Islet of Langerhans (tissue), 1 donor: ENCODE results near the gene BLOC1S6.

Source experiments
- FAIRE-seq: peaks from one replicate; lab custom pipeline; 2011; peaks lifted over from hg19 to GRCh38; lab: Jason Lieb, UNC

The BLOC1S6 gene, protein sequence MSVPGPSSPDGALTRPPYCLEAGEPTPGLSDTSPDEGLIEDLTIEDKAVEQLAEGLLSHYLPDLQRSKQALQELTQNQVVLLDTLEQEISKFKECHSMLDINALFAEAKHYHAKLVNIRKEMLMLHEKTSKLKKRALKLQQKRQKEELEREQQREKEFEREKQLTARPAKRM

DNA sequence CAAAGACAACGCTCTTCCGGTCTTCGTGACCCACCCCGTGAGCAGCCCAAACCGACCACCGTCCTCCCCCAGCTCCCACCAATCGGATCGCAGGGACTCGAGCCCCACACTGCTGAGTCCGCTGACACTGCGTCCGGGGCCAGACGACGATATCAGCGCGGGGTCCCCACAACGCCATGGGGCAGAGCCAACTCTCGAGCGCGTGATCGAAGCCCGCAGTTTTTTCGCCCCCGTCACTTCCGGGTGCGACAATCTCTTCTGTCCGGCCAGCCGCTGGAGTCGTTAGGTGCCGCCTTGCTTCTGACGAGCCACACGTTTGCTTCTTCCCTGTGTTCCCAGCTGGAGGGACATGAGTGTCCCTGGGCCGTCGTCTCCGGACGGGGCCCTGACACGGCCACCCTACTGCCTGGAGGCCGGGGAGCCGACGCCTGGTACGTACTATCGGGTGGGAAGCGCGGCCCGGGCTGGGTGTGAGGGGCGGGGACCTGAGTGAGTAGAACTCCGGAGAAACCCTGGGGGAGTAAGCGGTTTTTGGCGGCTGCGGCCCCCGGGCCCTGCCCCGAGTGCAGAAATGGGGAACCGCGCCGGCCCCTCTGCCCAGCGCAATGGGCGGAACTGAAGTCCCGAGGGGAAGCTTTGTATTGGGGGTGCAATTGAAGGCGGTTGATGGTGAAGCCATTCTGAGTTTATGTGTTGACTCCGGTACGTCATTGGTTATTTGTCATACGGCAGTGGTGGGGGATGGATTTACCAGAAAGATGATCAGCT lies at the start of gene BLOC1S6:
Gene BLOC1S6 (plus strand): TSS at position 285 of the 768 bp plus-strand sequence. CDS start 65 bp downstream, at position 350.
- FAIRE-seq: peak; percentile 36

GRCh38 chr15:45539680-45540079 lies 47.5 kb upstream of the BLOC1S6 start:
- no peak for FAIRE-seq

GRCh38 chr15:45540531-45540930 lies 46.6 kb upstream of the BLOC1S6 start:
- FAIRE-seq: no peak

DNA sequence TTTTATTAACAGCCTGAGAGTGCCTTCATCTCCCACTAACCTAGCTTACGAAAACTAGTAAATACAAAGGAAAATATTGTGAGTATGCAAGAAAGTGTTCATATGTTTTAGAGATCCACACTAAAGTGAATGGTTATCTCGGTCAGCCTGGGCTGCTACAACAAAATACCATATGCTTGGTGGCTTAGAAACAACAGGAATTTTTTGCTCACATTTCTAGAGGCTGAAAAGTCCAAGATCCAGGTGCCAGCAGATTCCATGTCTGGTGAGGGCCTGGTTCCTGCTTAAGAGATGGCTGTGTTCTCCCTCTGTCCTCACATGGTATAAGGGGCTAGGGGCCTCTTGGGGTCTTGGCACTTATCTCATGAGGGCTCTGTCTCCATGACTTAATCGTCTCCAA lies 44.1 kb upstream of the BLOC1S6 start:
- no peak for FAIRE-seq

- no peak for FAIRE-seq
Observed at GRCh38 chr15:45544266-45545023, 42.7 kb upstream of the BLOC1S6 start.

DNA sequence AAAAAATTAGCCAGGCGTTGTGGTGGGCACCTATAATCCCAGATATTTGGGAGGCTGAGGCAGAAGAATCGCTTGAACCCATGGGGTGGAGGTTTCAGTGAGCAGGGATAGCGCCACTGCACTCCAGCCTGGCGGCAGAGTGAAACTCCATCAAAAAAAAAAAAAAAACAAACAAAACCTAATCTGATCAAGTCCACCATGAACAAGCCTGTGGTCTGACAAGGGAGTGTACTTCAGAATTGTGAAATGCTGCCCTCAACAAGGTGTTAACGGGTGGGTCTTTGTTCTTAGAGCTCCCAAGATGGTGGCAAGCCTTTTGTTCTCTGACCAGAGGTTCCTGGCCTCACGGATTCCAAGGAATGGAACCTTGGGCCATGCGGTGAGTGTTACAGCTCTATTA lies 40.4 kb upstream of the BLOC1S6 start:
- no peak for FAIRE-seq

DNA sequence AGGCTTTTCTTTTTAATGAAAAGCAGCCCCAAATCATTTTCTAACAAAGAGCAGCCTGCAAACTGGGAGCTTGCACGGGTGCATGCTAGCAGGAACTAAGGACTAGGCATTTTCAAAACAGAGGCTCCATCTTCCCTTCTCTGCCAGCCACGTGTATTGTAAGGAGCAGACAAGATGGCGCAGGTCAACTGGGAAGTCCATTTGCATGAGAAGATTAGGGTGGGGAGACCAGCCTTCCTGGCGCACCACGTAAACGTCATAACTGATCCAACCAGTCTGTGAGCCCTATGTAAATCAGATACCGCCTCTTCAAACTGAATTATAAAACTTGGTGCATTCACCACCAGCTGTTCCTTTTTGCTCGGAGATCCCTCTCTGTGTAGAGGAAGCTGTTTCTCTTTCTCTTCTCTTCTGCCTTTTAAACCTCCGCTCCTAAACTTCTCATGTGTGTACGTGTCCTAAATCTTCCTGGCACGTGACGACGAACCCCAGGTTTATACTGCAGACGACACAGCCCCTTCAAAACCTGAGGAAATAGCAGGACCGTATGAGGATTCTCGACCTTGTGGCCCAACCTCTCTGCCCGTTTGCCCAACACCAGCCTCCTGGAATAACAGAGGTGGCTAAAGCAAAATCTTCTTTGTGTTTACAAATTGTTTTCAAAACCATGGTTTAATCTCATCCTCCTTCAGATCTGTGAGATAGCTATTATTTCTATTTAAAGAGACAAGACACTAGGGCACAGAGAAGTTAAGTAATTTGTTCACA lies 38.2 kb upstream of the BLOC1S6 start:
- no peak for FAIRE-seq

GRCh38 chr15:45549541-45550220 lies 37.5 kb upstream of the BLOC1S6 start:
- FAIRE-seq: no peak

DNA sequence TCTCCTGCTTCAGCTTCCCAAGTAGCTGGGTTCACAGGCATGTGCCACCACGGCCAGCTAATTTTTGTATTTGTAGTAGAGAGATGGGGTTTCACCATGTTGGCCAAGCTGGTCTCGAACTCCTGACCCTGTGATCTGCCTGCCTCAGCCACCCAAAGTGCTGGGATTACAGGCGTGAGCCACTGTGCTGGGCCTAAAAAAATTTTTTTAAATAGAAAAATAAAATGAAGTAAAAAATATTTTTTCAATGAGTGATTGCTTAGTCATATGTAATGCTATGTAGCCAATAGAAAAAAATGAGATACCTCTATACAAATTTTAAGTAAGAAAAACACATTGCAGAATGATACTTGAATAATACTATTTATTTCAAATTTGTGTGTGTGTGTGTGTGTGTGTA lies 36.7 kb upstream of the BLOC1S6 start:
- no peak for FAIRE-seq

DNA sequence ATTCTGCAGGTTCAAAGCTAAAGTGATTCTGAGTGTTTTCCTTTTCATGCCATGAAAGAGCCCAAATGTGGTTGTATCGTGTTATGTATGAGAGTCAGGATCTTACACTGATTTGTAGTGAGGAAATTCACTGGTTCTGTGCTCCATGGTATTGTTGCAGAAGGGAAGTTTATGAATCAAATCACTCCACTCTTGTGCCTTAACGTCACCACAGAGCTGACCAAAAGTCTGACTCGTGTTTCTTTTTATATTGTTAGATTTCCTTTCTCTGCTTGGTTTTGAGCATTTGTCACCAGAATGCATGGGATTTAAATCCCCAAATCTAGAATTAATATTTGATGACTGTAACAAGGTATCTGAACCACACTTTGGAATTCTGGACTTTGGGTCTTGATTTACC lies 35.5 kb upstream of the BLOC1S6 start:
- no peak for FAIRE-seq

DNA sequence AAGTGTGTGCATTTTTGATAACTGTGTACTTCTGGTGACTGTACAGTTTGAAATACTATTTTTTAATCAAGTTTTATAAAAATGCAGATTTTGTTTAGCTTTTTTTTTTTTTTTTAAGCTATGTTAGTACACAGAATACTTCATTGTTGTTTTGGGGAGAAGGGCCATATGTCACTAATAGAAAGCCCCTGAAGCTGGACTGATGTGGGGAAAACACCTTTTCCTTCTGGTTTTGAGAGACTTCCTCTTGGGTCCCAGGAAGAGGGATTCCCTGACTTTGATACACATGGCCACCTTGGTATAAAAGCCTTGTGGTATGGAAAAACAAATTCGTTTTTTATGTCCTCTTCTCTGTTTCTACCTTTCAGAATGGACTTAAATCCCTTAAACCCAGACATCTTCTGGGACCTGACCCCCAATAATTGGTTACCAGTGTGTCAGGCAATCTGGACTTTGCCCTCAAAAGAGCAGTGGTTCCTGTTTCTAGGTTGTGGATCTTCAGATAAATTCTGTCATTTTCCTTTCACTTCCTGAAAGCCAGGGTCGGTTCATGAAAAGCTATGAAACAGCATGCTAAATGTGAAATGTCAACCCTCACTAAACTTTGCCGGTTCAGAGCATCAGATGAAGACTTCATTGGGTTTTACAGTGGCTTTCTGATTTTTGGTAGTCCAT lies 31.1 kb upstream of the BLOC1S6 start:
- FAIRE-seq: no peak

- no peak for FAIRE-seq
Observed at GRCh38 chr15:45572617-45573016, 14.6 kb upstream of the BLOC1S6 start.

- FAIRE-seq: no peak
Observed at GRCh38 chr15:45573961-45574629, 13.1 kb upstream of the BLOC1S6 start.

- no peak for FAIRE-seq
Observed at GRCh38 chr15:45581919-45582318, 5.3 kb upstream of the BLOC1S6 start.

- no peak for FAIRE-seq
Observed at GRCh38 chr15:45583731-45584639, 3.2 kb upstream of the BLOC1S6 start.

DNA sequence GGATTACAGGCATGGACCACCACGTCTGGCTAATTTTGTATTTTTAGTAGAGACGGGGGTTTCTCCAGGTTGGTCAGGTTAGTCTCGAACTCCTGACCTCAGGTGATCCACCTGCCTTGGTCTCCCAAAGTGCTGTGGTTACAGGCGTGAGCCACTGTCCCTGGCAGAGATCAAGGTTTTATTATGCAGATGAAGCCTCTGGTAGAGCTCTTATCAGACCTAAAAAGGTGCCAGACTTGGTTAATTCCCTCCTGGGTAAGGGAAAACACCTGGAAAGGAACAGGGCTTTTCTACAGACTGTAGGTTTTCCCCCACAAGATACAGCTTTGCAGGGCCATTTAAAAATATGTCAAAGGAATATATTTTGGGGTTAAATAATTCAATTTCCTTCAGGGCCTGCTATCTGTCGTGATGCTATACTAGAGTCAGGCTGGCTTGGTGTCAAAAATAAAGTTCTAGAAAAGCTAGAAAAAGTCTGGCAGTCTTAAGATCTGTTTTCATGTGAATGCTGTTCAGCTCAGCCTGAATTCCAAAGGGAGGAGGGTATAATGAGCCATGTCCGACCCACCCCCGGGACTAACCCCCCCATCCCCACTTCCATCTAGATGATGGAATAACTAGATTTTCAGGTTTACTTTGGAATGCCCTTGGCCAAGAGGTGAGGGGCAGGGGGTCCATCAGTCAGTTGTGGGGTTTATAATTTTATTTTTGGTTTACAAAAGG lies 1.9 kb upstream of the BLOC1S6 start:
- FAIRE-seq: no peak

GRCh38 chr15:45586125-45586524 lies 1.1 kb upstream of the BLOC1S6 start:
- FAIRE-seq: no peak

GRCh38 chr15:45586601-45587094 lies 531 bp upstream of the BLOC1S6 start:
- FAIRE-seq: no peak

DNA sequence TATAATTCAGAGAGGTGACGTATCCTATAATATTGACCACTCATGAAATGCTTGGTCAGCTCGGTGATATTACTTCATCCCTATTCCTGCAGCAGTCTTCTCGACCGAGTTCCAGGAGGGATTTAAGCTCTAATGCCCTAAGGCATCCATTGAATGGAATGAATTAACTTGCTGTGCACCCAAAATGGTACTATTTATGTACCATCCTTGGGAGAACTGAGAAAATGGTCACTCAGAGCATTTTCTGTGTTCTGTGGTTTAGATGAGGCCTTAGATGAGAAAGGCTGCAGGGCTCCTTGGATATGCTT lies 638 bp downstream of the BLOC1S6 start:
- no peak for FAIRE-seq
